OCI-M1 (cell line): ENCODE measurements around the gene MINDY3.

Source experiments
- DNase-seq: peaks from one replicate; lab custom pipeline; 2025; lab: John Stamatoyannopoulos, UW

MINDY3 gene

GRCh38 chr10:15738270-15738925 is 121.9 kb downstream of the MINDY3 start:
- DNase-seq = no peak

- DNase-seq = peak; percentile 43
Measured at GRCh38 chr10:15737656-15738055, 122.7 kb downstream of the MINDY3 start.

- DNase-seq = no peak
Measured at GRCh38 chr10:15735763-15736162, 124.5 kb downstream of the MINDY3 start.

- no peak for DNase-seq
Measured at GRCh38 chr10:15730341-15730740, 130.0 kb downstream of the MINDY3 start.

GRCh38 chr10:15729890-15730289 is 130.4 kb downstream of the MINDY3 start:
- DNase-seq = no peak
